Hepatic stellate cell (primary cell): Measurements from ENCODE around the gene SNX8.
"Not testable (repeated sequence)": the region's sequence is repeated elsewhere in the genome, so short reads cannot be mapped to it uniquely, and the experiment has no call there.

Source experiments
- DNase-seq: peaks from one replicate; pipeline ENCODE4 v3.0.0; 2011; ENCODE audit warnings: low spot score

SNX8 gene

DNA sequence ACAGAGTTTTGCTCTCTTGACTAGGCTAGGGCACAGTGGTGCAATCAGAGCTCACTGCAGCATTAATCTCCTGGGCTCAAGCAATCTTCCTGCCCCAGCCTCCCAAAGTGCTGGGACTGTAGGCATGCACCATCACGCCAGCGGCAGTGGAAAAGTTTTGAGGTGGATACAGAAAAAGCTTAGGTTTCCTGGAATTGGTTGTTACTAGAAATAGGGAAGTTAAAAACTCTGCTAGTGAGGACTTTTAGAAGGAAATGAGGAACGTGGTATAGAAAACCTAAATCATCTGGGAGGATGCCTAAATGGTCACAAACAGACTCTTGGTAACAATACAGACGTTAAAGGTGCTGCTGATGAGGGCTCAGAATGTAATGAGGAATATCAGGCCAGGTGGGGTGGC lies 10.9 kb upstream of the SNX8 start:
- DNase-seq = no peak

DNA sequence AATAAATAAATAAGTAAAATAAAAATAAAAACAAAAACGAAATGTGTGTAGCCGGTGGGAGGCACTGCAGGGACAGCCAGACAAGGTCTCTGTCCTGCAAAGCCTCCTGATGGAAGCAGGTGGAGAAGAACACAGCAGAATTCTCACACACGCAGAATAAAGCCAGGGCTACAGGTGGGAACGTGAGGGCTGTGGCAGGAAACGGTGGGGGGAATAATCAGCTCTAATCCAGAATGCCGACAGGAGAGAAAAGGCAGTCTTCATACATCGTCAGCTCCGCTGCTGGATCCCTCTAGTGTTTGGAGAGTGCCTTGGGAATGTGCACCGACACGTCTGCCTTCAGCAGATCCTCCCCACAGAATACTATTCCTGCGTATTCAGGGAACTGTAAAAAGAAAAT lies 6.8 kb upstream of the SNX8 start:
- DNase-seq = no peak

GRCh38 chr7:2317556-2318293 lies 3.5 kb upstream of the SNX8 start:
- DNase-seq = no peak

- no peak for DNase-seq
These were observed 2.3 kb upstream of the SNX8 start for GRCh38 chr7:2316578-2316977.

GRCh38 chr7:2315787-2316186 lies 1.5 kb upstream of the SNX8 start:
- no peak for DNase-seq

GRCh38 chr7:2314956-2315530 lies 802 bp upstream of the SNX8 start:
- DNase-seq = not testable (repeated sequence)

GRCh38 chr7:2313450-2314208 lies 612 bp downstream of the SNX8 start:
- peak; percentile 53 for DNase-seq

DNA sequence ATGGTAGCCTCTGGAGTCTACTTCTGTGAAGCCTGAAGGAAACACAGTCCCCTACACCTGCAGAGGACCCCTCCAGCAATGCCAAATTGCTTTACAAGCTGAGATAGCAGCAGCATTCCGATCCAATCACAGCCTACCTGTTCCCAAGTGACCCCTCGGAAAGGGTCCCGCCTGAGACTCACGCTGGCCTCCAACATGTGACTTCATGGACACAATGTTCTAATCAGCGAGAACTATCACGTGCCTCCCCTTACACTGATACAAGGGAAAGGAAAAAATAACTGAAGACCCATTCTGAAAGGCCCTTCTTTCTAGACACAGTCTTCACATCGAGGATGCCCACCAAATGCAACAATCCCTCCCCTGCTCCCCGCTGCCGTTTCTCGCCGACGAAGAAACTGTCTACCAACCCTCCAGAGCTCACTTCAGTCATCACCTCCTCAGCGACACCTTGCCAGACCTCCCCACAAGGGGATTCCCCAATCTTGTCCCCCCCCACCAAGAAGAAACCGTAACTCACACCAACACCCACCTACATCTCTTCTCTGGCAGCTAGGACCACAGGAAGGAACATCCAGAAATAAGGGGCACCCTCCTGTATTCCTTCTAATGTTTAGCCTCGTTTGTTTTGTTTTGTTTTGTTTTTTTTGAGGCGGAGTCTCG lies 1.8 kb downstream of the SNX8 start:
- no peak for DNase-seq

GRCh38 chr7:2309889-2310331 lies 4.3 kb downstream of the SNX8 start:
- DNase-seq = no peak

DNA sequence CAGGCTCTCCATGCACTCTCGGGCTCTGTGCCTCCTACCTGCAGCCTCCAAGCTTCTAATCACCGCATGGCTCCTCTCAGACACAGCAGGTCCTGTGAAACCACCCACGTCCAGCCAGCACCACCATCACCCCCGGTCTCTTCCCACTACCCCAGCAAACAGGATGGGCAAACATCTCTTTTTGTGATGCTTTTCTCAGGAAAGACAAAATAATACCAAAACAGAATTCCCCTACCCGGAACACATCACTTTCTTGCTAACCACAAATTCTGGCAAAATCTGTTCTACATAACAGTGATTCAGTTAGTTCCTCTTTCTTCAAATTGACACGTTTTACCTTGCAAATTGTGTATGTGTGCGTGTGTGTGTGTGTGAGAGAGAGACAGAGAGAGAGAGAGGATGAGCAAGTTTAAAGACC lies 6.5 kb downstream of the SNX8 start:
- DNase-seq = no peak

DNA sequence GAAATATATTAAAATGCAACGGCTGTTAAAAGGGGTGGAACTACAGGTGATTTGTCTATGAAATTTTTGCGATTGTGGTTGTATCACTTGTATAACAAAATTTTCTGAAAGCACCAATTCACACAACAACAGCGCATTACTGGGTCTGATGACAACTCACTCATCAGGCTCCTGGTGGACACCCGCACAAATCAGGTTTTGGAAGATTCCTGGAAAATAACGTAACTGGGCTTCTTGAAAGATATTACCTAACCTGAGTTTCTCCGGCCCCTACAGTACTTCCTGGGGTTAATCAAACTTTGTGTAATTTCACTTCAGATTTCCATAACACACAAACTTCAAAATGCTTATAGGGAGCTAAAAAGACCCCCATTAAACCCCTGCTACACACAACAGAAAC lies 7.6 kb downstream of the SNX8 start:
- no peak for DNase-seq

DNA sequence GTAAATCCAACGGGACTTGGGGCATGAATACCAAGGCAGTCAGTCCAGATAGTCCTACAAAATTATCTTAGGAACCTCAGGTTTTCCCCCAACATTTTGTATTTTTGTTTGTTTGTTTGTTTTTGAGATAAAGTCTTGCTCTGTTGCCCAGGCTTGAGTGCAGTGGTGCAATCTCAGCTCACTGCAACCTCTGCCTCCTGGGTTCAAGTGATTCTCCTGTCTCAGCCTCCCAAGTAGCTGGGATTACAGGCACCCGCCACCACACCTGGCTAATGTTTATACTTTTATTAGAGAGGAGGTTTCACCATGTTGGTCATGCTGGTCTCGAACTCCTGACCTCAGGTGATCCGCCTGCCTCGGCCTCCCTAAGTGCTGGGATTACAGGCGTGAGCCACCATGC lies 9.0 kb downstream of the SNX8 start:
- DNase-seq = not testable (repeated sequence)

DNA sequence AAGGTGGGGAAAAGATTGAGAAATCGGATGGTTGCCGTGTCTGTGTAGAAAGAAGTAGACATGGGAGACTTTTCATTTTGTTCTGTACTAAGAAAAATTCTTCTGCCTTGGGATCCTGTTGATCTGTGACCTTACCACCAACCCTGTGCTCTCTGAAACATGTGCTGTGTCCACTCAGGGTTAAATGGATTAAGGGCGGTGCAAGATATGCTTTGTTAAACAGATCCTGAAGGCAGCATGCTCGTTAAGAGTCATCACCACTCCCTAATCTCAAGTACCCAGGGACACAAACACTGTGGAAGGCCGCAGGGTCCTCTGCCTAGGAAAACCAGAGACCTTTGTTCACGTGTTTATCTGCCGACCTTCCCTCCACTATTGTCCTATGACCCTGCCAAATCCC lies 10.7 kb downstream of the SNX8 start:
- DNase-seq = not testable (repeated sequence)

GRCh38 chr7:2302743-2303397 lies 11.4 kb downstream of the SNX8 start:
- not testable (repeated sequence) for DNase-seq

DNA sequence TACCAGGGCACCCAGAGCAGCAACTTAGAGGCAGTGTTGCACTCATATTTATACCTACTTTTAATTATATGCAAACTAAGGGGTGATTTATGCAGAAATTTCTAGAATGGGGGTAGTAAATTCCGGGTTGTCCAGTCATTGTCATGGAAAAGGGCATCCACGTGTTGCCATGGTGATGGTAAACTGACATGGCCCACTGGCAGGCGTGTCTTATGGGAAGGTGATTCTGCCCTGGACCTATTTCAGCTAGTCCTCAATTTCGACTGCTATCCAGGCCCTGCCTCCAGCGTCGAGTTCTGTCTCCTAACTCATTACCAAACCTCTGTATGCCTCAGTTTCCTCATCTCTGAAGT lies 12.8 kb downstream of the SNX8 start:
- no peak for DNase-seq

DNA sequence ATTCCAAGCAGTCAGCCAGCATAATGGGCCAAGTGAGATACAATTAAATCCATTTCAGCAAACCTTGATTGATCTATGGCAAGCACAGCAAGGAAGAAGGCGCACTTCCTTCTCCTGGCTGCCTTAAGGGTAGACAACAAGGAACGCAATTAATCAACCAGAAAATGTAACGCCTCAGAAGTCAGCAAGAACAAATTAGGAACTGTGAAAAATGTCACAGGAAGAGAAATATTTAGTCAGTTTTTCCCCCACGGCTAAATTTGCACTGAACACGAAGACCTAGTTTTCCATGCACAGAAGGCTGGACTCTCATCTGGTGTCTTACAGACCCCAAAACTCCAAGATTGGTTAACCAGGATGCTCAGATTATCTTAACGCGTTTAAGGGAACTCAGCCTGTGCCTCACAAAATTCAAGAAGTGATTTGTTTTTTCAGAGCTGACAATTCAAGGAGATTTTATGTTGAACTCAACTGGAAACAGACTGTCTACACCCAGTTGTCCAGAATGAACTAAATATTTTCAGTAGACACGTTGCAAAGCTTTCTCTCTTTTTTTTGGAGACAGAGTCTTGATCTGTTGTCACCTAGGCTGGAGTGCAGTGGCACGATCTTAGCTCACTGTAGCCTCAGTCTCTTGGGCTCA lies 14.2 kb downstream of the SNX8 start:
- no peak for DNase-seq

DNA sequence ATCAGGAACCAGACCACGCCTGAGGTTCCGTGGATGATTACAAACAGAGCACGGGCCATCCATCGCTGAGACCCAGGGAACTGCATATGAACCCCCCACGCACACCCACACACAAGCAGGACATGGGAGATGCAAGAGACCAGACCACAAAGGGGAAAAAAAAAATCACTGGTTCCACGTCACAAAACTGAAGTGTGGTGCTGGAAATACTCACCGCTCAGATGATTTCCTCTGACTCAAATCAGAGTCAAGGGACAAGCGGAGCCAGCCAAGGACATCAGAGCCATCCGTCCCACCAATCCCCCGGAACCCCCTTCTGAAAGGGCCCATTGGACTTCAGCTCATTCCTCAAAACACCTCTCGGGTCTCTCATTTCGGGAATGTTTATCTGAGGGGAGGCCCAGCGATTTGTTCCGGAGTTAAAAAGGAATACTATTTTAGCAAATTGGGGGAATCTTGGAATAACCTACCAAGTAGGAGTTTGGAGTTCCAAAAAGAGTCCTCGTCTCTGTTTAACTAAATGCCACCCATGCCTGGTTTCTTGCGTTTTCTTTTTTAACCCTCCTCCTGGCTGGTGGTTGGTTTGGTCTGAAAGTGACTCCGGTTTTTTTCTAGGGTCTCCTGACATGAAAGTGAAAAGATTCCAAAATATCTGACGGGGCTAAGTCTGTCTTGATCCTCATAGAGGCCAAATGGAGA lies 15.0 kb downstream of the SNX8 start:
- peak; percentile 57 for DNase-seq

- DNase-seq = no peak
These were observed 17.4 kb downstream of the SNX8 start for GRCh38 chr7:2296832-2297231.

DNA sequence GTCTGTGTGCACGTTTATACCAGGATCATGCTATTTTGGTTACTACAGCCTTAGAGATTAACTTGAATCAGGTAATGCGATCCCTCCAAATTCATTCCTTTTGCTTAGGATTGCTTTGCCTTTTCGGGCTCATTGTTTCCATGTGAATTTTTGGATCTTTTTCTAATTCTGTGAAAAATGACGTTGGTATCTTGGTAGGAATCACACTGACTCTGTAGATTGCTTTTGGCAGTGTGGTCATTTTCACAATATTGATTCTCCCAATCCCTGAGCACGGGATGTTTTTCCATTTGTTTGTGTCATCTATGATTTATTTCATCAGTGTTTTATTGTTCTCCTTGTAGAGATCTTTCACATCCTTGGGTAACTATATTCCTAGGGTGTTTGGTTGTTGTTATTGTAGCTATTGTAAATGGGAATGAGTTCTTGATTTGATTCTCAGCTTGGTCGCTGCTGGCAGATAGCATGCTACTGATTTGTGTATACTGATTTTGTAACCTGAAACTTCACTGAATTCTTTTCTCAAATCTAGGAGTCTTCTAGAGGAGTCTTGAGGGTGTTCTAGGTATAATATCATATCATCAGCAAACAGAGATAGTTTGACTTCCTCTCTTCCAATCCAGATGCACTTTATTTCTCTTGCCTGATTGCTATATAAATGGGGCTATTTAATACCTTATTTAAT lies 18.2 kb downstream of the SNX8 start:
- DNase-seq = no peak

- DNase-seq = no peak
These were observed 23.4 kb downstream of the SNX8 start for GRCh38 chr7:2290877-2291276.
